A549 (cell line): ENCODE data around the gene POMT1. TPM values are rescaled to one million over a fixed set of nuclear protein-coding genes. Genes with fewer than 3 reads are reported as not detected.

Experiments
- ATAC-seq, 2 experiments: fragments of 200-7000 bp in 1 of 2; fragments of >200 bp in 1 of 2; cut with Nextera tagmentation in 1 of 2; cut with Tn5 transposase in 1 of 2; 3 replicates each; pipeline versions ENCODE4 v1.8.0 to v1.9.1; 2018 to 2020; ENCODE audit warnings: mild to moderate bottlenecking in 1 of 2, moderate library complexity in 1 of 2
- CTCF ChIA-PET: fragments of 300-600 bp; sonication (Branson Sonifier 250); formaldehyde crosslinking; extraction: SDS; loops from one replicate; lab custom pipeline; 2021; ENCODE audit warnings: antibody characterized with exemption, inconsistent platforms; lab: Yijun Ruan, JAX
- POLR2A ChIA-PET: fragments of 350-600 bp; formaldehyde crosslinking; extraction: SDS; loops from one replicate; lab custom pipeline; 2021; ENCODE audit warnings: antibody characterized with exemption, inconsistent platforms; lab: Yijun Ruan, JAX
- DNase-seq, 2 experiments: peaks; one replicate each; pipeline versions ENCODE4 v3.0.0 to v3.0.0-alpha.2; 2011 to 2016; ENCODE audit warnings: low read depth in 1 of 2, low spot score in 1 of 2
- FAIRE-seq: peaks from 2 replicates; lab custom pipeline; 2011; peaks lifted over from hg19 to GRCh38; lab: Jason Lieb, UNC
- H3K27ac ChIP-seq, 2 experiments: fragments of >200 bp; sonication (Bioruptor Twin); formaldehyde crosslinking; 3 replicates each; pipeline ENCODE4 v1.5.1; 2016 to 2017
- H3K4me1 ChIP-seq: fragments of >200 bp; sonication (Bioruptor Twin); formaldehyde crosslinking; 3 replicates; pipeline ENCODE4 v1.6.1; 2016
- H3K4me2 ChIP-seq: fragments of >200 bp; sonication (Bioruptor Twin); formaldehyde crosslinking; 3 replicates; pipeline ENCODE4 v1.6.1; 2016
- H3K4me3 ChIP-seq: fragments of >200 bp; sonication (Bioruptor Twin); formaldehyde crosslinking; 3 replicates; pipeline ENCODE4 v1.5.1; 2016
- H3K9me3 ChIP-seq: fragments of >200 bp; sonication (Bioruptor Twin); formaldehyde crosslinking; 3 replicates; pipeline ENCODE4 v1.6.1; 2016
- BHLHE40 ChIP-seq: IDR thresholded peaks from 2 replicates; pipeline ENCODE4 v1.6.1; 2012; ENCODE audit warnings: low read depth, low read length, inconsistent platforms
- CBX2 ChIP-seq: fragments of 200-600 bp; sonication (generic); IDR thresholded peaks from 2 replicates; pipeline ENCODE4 v1.6.1; 2016; ENCODE audit warnings: low read depth, mild to moderate bottlenecking, borderline replicate concordance
- EP300 ChIP-seq, 2 experiments: fragments of >200 bp; sonication (Bioruptor Twin); formaldehyde crosslinking; IDR thresholded peaks; 2 replicates in 1 of 2; 3 replicates in 1 of 2; pipeline ENCODE4 v1.6.1; 2016 to 2017
- FOSB ChIP-seq: fragments of 250-450 bp; sonication (Bioruptor Pico); IDR thresholded peaks from 2 replicates; pipeline ENCODE4 v1.5.0; 2020; ENCODE audit warnings: mild to moderate bottlenecking, moderate library complexity
- FOXS1 ChIP-seq: fragments of 250-450 bp; sonication (Bioruptor Pico); IDR thresholded peaks from 2 replicates; pipeline ENCODE4 v1.5.0; 2020; ENCODE audit warnings: mild to moderate bottlenecking, moderate library complexity
- HDAC2 ChIP-seq: fragments of 200-600 bp; sonication (generic); IDR thresholded peaks from 2 replicates; pipeline ENCODE4 v1.6.1; 2016
- HOXB13 ChIP-seq: fragments of 250-450 bp; sonication (Bioruptor Pico); IDR thresholded peaks from 2 replicates; pipeline ENCODE4 v1.5.0; 2020; ENCODE audit warnings: low read depth, mild to moderate bottlenecking, moderate library complexity
- HOXB5 ChIP-seq: fragments of 250-450 bp; sonication (Bioruptor Pico); IDR thresholded peaks from 2 replicates; pipeline ENCODE4 v1.5.0; 2020; ENCODE audit warnings: mild to moderate bottlenecking, moderate library complexity
- JUNB ChIP-seq: fragments of >200 bp; sonication (Bioruptor Twin); formaldehyde crosslinking; IDR thresholded peaks from 2 replicates; pipeline ENCODE4 v1.6.1; 2016
- KDM1A ChIP-seq: fragments of 200-600 bp; sonication (generic); IDR thresholded peaks from 2 replicates; pipeline ENCODE4 v1.6.1; 2016; ENCODE audit warnings: low read depth, mild to moderate bottlenecking
- KDM5A ChIP-seq: fragments of 200-600 bp; sonication (generic); IDR thresholded peaks from 2 replicates; pipeline ENCODE4 v1.6.1; 2016; ENCODE audit warnings: antibody characterized with exemption, mild to moderate bottlenecking
- MAFK ChIP-seq: fragments of 450-650 bp; IDR thresholded peaks from 2 replicates; pipeline ENCODE4 v1.6.1; 2014; ENCODE audit not compliant: partially characterized antibody
- MYC ChIP-seq: IDR thresholded peaks from 2 replicates; pipeline ENCODE4 v1.6.1; 2012; ENCODE audit warnings: mild to moderate bottlenecking, inconsistent platforms, low read length, improper control_type of control experiment, borderline replicate concordance
- PHF8 ChIP-seq: fragments of 200-600 bp; sonication (generic); IDR thresholded peaks from 2 replicates; pipeline ENCODE4 v1.6.1; 2016; ENCODE audit warnings: low read depth, mild to moderate bottlenecking, antibody characterized with exemption, moderate library complexity, borderline replicate concordance
- RCOR1 ChIP-seq: fragments of 150-350 bp; IDR thresholded peaks from 2 replicates; pipeline ENCODE4 v1.6.1; 2014; ENCODE audit warnings: antibody characterized with exemption, low read length, low read depth
- RFX5 ChIP-seq: fragments of 450-650 bp; IDR thresholded peaks from 2 replicates; pipeline ENCODE4 v1.7.1; 2014; ENCODE audit warnings: antibody characterized with exemption, mild to moderate bottlenecking, moderate library complexity
- RNF2 ChIP-seq: fragments of 200-600 bp; sonication (generic); IDR thresholded peaks from 2 replicates; pipeline ENCODE4 v1.6.1; 2016; ENCODE audit warnings: low read depth, mild to moderate bottlenecking, antibody characterized with exemption, moderate library complexity, borderline replicate concordance
- SMC3 ChIP-seq: fragments of >200 bp; sonication (Bioruptor Twin); formaldehyde crosslinking; IDR thresholded peaks from 3 replicates; pipeline ENCODE4 v1.6.1; 2018; ENCODE audit warnings: inconsistent platforms
- SREBF2 ChIP-seq: fragments of 450-650 bp; IDR thresholded peaks from 2 replicates; pipeline ENCODE4 v1.6.1; 2014; ENCODE audit warnings: mild to moderate bottlenecking, moderate library complexity
- ZFP36 ChIP-seq: fragments of 450-650 bp; IDR thresholded peaks from 2 replicates; pipeline ENCODE4 v1.6.1; 2014; ENCODE audit warnings: borderline replicate concordance; ENCODE audit not compliant: partially characterized antibody
- WGBS: methylation state at CpG from one replicate; pipeline ENCODE4 v1.1.6; 2017; ENCODE audit errors: missing lambda C conversion rate; 5-methylcytosine and 5-hydroxymethylcytosine counted together
- polyA plus RNA-seq, 4 experiments: library from polyadenylated mRNA; depleted of rRNA in 3 of 4; stranded (reverse); fragments of >200 nt; fragmentation: RNase III in 1 of 4; extraction: RNeasy Plus Mini Kit Qiagen cat#74134 plus additional on column Dnase treatment in 1 of 4; gene quantifications; 2 replicates in 3 of 4; 3 replicates in 1 of 4; pipeline ENCODE4 v1.2.3, GENCODE V29; 2011 to 2017
- TF ChIP-seq, protein P1 (sequence below): fragments of 250-450 bp; sonication (Bioruptor Pico); IDR thresholded peaks from 2 replicates; pipeline ENCODE4 v1.5.0; 2020; ENCODE audit warnings: low read depth, mild to moderate bottlenecking, moderate library complexity
- TF ChIP-seq, protein P2 (sequence below): fragments of 200-600 bp; sonication (generic); IDR thresholded peaks from 2 replicates; pipeline ENCODE4 v1.6.1; 2016; ENCODE audit warnings: antibody characterized with exemption, mild to moderate bottlenecking, moderate library complexity
- TF ChIP-seq, protein P3 (sequence below): IDR thresholded peaks from 2 replicates; pipeline ENCODE4 v1.6.1; 2012
- TF ChIP-seq, protein P4 (sequence below): fragments of 450-650 bp; IDR thresholded peaks from 2 replicates; pipeline ENCODE4 v1.6.1; 2014; ENCODE audit warnings: antibody characterized with exemption

The POMT1 gene
- polyA plus RNA-seq, 2 of the 4 experiments (the other 2 are of a cell fraction), result 16.5 to 17.7 TPM

DNA sequence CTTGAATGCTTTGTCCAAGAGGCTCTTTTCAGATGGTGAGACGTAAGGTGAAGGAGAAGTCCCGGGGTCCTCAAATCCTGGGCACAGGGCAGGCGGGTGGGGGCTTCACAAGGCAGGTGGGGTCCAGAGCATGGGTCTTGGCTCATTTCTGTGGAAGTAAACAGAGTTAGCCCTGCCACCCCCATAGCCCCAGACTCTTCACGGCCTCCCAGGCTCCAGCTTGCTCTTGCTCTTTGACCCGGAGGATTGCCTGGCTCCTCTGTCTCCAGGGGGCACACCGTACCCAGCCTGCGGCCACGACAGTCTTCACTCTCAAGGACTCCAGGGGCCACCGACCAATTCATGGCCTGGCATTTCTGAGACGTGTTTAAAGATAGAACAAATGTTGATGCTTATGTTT, 28.8 kb upstream of the POMT1 start:
- FAIRE-seq (no peak), DNase-seq (no peak), ATAC-seq (no peak)
- Histone ChIP-seq H3K4me2 (no peak overlapping the region), H3K4me1 (peaks cover 11% of the 10 kb centered on the region; the same call in 2 of the 3 replicates), H3K9me3 (no peaks in the 10 kb centered on the region), H3K4me3 (no peak overlapping the region), H3K27ac (no peak overlapping the region)
- POLR2A ChIA-PET, result no interaction called here
- WGBS, result 84% methylated on average over 10 of the region's 10 CpGs
- TF ChIP-seq BHLHE40 (no peak), MAFK (no peak), RCOR1 (no peak), PHF8 (no peak), HOXB13 (CRISPR knock-in tag) (no peak), KDM5A (no peak), RFX5 (no peak)
- TF ChIP-seq, protein P1, sequence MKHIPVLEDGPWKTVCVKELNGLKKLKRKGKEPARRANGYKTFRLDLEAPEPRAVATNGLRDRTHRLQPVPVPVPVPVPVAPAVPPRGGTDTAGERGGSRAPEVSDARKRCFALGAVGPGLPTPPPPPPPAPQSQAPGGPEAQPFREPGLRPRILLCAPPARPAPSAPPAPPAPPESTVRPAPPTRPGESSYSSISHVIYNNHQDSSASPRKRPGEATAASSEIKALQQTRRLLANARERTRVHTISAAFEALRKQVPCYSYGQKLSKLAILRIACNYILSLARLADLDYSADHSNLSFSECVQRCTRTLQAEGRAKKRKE, result no peak
- CTCF ChIA-PET, result interaction anchor here (0.6 to 2.9 kb wide), 8 partner anchors 9 to 162 kb away, joined by 3 to 15 read pairs (median 4); no protein-coding TSS in a partner anchor

DNA sequence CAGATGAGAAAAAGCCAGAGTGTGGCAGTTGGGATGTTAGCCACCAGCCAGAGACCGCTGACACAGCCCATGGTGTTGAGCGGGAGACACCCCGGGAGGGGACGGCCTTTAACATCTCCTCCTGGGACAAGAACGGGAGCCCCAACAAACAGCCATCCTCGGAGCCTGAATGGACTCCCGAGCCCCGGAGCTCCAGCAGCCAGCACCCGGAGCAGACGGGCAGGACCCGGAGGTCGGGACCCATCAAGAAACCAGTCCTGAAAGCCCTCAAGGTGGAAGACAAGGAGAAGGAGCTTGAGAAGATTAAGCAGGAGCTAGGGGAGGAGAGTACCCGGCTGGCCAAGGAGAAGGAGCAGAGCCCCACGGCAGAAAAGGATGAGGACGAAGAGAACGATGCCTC, 28.0 kb upstream of the POMT1 start:
- no peaks in the 10 kb centered on the region for H3K9me3 ChIP-seq
- 95% methylated on average over 16 of the region's 16 CpGs for WGBS
- ChIA-PET CTCF (interaction anchor here (0.9 to 2.9 kb wide), 8 partner anchors 10 to 161 kb away, joined by 3 to 15 read pairs (median 4); no protein-coding TSS in a partner anchor), POLR2A (no interaction called here)
- H3K27ac ChIP-seq, result no peak overlapping the region
- ATAC-seq, result no peak
- TF ChIP-seq FOXS1 (CRISPR knock-in tag) (no peak), RFX5 (no peak), EP300 (IDR thresholded peaks at IDR 0.05) (no peak), HOXB5 (CRISPR knock-in tag) (no peak), SMC3 (no peak), ZFP36 (no peak), MYC (no peak), SREBF2 (no peak)
- FAIRE-seq, result no peak
- DNase-seq, result no peak
- H3K4me2 ChIP-seq, result no peak overlapping the region
- H3K4me1 ChIP-seq, result peaks cover 11% of the 10 kb centered on the region; the same call in 2 of the 3 replicates
- H3K4me3 ChIP-seq, result no peak overlapping the region

DNA sequence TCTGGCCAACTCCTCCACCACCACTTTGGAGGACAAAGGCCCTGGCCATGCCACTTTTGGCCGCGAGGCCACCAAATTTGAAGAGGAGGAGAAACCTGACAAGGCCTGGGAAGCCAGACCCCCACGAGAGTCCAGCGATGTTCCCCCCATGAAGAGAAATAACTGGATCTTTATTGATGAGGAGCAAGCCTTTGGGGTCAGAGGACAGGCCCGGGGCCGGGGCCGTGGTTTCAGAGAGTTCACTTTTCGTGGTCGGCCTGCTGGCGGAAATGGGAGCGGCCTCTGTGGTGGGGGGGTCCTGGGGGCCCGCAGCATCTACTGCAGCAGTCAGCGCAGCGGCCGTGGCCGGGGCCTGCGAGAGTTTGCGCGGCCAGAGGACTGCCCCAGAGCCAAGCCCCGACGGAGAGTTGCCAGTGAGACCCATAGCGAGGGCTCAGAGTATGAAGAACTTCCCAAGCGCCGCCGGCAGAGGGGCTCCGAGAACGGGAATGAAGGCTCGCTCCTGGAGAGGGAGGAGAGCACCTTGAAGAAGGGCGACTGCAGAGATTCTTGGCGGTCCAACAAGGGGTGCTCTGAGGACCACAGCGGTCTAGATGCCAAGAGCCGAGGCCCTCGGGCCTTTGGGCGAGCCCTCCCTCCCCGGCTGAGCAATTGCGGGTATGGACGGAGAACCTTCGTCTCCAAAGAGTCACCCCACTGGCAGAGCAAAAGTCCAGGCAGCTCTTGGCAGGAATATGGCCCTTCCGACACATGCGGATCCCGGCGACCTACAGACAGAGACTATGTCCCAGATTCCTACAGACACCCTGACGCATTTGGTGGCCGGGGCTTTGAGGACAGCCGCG, 27.4 kb upstream of the POMT1 start:
- FAIRE-seq (no peak), DNase-seq (no peak), ATAC-seq (no peak; a peak in 1 of 6 replicates)
- ChIA-PET POLR2A (no interaction called here), CTCF (interaction anchor here (1.0 to 2.9 kb wide), 15 partner anchors 10 to 127 kb away, joined by 3 to 15 read pairs (median 4); no protein-coding TSS in a partner anchor)
- Histone ChIP-seq H3K9me3 (no peaks in the 10 kb centered on the region), H3K4me1 (peaks cover 11% of the 10 kb centered on the region; the same call in 2 of the 3 replicates), H3K27ac (no peak overlapping the region), H3K4me2 (no peak overlapping the region), H3K4me3 (no peak overlapping the region)
- WGBS, result 93% methylated on average over 35 of the region's 46 CpGs
- TF ChIP-seq, protein P2, sequence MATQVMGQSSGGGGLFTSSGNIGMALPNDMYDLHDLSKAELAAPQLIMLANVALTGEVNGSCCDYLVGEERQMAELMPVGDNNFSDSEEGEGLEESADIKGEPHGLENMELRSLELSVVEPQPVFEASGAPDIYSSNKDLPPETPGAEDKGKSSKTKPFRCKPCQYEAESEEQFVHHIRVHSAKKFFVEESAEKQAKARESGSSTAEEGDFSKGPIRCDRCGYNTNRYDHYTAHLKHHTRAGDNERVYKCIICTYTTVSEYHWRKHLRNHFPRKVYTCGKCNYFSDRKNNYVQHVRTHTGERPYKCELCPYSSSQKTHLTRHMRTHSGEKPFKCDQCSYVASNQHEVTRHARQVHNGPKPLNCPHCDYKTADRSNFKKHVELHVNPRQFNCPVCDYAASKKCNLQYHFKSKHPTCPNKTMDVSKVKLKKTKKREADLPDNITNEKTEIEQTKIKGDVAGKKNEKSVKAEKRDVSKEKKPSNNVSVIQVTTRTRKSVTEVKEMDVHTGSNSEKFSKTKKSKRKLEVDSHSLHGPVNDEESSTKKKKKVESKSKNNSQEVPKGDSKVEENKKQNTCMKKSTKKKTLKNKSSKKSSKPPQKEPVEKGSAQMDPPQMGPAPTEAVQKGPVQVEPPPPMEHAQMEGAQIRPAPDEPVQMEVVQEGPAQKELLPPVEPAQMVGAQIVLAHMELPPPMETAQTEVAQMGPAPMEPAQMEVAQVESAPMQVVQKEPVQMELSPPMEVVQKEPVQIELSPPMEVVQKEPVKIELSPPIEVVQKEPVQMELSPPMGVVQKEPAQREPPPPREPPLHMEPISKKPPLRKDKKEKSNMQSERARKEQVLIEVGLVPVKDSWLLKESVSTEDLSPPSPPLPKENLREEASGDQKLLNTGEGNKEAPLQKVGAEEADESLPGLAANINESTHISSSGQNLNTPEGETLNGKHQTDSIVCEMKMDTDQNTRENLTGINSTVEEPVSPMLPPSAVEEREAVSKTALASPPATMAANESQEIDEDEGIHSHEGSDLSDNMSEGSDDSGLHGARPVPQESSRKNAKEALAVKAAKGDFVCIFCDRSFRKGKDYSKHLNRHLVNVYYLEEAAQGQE, result no peak
- TF ChIP-seq KDM1A (no peak), EP300 (IDR thresholded peaks at IDR 0.05) (no peak), RNF2 (no peak), CBX2 (no peak), JUNB (no peak), FOSB (CRISPR knock-in tag) (no peak), HDAC2 (no peak), ZFP36 (no peak)
- TF ChIP-seq, protein P3, sequence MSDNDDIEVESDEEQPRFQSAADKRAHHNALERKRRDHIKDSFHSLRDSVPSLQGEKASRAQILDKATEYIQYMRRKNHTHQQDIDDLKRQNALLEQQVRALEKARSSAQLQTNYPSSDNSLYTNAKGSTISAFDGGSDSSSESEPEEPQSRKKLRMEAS, result no peak
- TF ChIP-seq, protein P4, sequence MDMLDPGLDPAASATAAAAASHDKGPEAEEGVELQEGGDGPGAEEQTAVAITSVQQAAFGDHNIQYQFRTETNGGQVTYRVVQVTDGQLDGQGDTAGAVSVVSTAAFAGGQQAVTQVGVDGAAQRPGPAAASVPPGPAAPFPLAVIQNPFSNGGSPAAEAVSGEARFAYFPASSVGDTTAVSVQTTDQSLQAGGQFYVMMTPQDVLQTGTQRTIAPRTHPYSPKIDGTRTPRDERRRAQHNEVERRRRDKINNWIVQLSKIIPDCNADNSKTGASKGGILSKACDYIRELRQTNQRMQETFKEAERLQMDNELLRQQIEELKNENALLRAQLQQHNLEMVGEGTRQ, result no peak
